PFSK-1 (cell line): ENCODE results near the gene PTRHD1.

ENCODE experiments used
- FOXP2 ChIP-seq: optimal IDR thresholded peaks from 2 replicates; pipeline ENCODE3; 2011; ENCODE audit warnings: borderline replicate concordance, control low read depth, inconsistent platforms; ENCODE audit not compliant: insufficient read depth; ENCODE audit errors: extremely low read length, extremely low read depth
- POLR2AphosphoS5 ChIP-seq: IDR thresholded peaks from 2 replicates; pipeline ENCODE4 v1.6.1; 2012; ENCODE audit warnings: low read depth, mild to moderate bottlenecking, control low read depth, low read length, moderate library complexity
- SIN3A ChIP-seq: IDR thresholded peaks from 2 replicates; pipeline ENCODE4 v1.6.1; 2012; ENCODE audit warnings: mild to moderate bottlenecking, low read length, moderate library complexity, borderline replicate concordance; ENCODE audit not compliant: insufficient read depth
- TAF1 ChIP-seq: IDR thresholded peaks from 2 replicates; pipeline ENCODE4 v1.6.1; 2012; ENCODE audit warnings: low read length, control low read depth, borderline replicate concordance; ENCODE audit not compliant: insufficient read depth
- TF ChIP-seq, protein P1 (sequence below), 2 experiments: IDR thresholded peaks; 2 replicates each; pipeline versions ENCODE4 v1.6.1 to v1.8.0; 2011 to 2012; ENCODE audit warnings: low read depth in 2 of 2, low read length in 2 of 2, control low read depth in 1 of 2, inconsistent platforms in 1 of 2, mild to moderate bottlenecking in 1 of 2, moderate library complexity in 1 of 2; ENCODE audit not compliant: insufficient read depth in 1 of 2

Gene PTRHD1

DNA sequence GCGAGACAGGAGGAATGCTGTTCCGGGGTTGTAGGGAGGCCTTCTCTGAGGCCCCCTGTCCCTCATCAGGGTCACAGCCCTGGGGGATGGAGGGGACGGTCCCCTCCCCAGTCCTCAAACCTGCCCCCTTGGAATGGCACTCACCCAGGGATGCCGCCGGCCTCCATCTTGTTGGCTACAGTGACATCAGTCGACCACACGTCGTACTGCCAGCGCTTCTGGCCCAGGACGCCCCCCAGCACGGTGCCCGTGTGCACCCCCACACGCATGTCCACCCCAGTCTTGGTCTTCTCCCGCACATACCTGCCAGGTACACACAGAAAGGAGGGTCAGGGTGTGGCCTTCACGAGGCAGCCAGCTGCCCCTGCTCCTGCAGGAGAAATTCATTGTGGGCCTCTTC, 46.5 kb upstream of the PTRHD1 start:
- TF ChIP-seq POLR2AphosphoS5 (no peak), TAF1 (no peak), FOXP2 (no peak), SIN3A (no peak)
- TF ChIP-seq, protein P1, sequence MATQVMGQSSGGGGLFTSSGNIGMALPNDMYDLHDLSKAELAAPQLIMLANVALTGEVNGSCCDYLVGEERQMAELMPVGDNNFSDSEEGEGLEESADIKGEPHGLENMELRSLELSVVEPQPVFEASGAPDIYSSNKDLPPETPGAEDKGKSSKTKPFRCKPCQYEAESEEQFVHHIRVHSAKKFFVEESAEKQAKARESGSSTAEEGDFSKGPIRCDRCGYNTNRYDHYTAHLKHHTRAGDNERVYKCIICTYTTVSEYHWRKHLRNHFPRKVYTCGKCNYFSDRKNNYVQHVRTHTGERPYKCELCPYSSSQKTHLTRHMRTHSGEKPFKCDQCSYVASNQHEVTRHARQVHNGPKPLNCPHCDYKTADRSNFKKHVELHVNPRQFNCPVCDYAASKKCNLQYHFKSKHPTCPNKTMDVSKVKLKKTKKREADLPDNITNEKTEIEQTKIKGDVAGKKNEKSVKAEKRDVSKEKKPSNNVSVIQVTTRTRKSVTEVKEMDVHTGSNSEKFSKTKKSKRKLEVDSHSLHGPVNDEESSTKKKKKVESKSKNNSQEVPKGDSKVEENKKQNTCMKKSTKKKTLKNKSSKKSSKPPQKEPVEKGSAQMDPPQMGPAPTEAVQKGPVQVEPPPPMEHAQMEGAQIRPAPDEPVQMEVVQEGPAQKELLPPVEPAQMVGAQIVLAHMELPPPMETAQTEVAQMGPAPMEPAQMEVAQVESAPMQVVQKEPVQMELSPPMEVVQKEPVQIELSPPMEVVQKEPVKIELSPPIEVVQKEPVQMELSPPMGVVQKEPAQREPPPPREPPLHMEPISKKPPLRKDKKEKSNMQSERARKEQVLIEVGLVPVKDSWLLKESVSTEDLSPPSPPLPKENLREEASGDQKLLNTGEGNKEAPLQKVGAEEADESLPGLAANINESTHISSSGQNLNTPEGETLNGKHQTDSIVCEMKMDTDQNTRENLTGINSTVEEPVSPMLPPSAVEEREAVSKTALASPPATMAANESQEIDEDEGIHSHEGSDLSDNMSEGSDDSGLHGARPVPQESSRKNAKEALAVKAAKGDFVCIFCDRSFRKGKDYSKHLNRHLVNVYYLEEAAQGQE (IDR thresholded peaks at IDR 0.05; ENCODE audit: insufficient read depth in 1 of 2, low read depth in 2 of 2, low read length in 2 of 2), result no peak

DNA sequence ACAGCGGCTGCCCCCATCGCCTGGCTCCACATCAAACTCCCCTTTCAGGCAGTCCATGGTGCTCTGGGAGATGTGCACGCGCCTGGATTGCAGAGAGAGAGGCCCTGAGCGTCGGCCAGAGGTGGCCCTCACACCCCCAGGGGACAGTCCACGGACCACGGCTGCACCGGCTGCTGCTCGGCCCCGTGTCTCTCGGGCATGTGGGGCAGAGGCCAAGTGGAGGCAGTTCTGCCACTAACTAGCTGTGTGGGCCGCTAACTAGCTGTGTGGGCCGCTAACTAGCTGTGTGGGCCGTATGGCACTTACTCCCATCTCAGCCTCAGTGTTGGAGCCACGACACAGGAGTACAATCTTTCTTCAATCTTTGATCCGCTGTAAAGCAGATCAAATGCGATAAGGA, 45.4 kb upstream of the PTRHD1 start:
- TF ChIP-seq, protein P1 (IDR thresholded peaks at IDR 0.05; ENCODE audit: insufficient read depth in 1 of 2, low read depth in 2 of 2, low read length in 2 of 2), result no peak

GRCh38 chr2:24837996-24838513, 44.9 kb upstream of the PTRHD1 start:
- TF ChIP-seq SIN3A (no peak), FOXP2 (no peak), POLR2AphosphoS5 (no peak), TAF1 (no peak)
- TF ChIP-seq, protein P1 (IDR thresholded peaks at IDR 0.05; ENCODE audit: insufficient read depth in 1 of 2, low read depth in 2 of 2, low read length in 2 of 2), result no peak

DNA sequence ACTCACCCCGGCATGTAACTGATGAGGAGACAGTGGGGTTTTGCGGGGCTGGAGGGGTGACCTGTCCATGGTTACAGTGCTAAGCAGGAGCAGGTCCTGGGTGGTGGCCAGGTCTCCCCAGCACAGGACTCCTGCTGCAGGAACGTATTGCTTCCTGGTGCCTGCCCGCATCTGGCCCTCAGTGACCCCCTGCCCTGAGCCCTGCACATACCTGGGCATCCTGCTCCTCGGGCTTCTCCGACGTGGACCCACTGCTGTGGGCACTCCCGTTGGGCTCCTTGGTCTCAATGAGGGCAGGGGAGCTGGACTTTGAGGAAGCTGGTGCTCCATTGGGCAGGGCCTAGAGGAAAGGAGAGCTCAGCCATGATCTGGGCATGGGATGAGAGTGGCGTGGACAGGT, 43.5 kb upstream of the PTRHD1 start:
- TF ChIP-seq, protein P1 (IDR thresholded peaks at IDR 0.05; ENCODE audit: insufficient read depth in 1 of 2, low read depth in 2 of 2, low read length in 2 of 2), result no peak
- TF ChIP-seq POLR2AphosphoS5 (no peak), TAF1 (no peak), FOXP2 (no peak), SIN3A (no peak)

DNA sequence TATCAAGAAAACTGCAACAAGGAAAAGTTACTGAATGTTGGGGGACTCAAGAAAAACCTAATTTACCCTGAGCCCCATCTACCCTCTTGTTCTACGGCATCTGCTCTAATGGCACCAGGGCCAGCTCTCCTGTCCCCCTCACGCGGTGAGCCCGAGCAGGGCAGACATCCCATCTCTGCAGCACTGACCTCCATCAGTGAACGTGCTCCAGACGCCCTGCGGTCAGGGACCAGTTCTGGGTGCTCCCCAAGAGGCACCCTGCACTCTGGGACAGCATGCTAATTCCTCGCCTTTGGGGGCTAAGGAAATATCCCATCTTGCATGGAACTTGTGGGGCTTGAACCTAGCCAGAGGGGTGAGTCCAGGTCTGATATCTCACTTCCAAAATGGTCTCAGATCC, 43.0 kb upstream of the PTRHD1 start:
- TF ChIP-seq FOXP2 (no peak), TAF1 (no peak), SIN3A (no peak), POLR2AphosphoS5 (no peak)
- TF ChIP-seq, protein P1 (IDR thresholded peaks at IDR 0.05; ENCODE audit: insufficient read depth in 1 of 2, low read depth in 2 of 2, low read length in 2 of 2), result no peak
